Cerebellar nuclear complex (tissue), 1 donor: ENCODE data around the gene CLDND1.
A peak's percentile ranks its signal among the peaks of the same experiment; 100 is the strongest.
"Not testable (repeated sequence)": the region's sequence is repeated elsewhere in the genome, so short reads cannot be mapped to it uniquely, and the experiment has no call there.

Experiments used
- DNase-seq, 2 experiments: peaks; one replicate each; lab custom pipeline; 2025; lab: John Stamatoyannopoulos, UW

Gene CLDND1

DNA sequence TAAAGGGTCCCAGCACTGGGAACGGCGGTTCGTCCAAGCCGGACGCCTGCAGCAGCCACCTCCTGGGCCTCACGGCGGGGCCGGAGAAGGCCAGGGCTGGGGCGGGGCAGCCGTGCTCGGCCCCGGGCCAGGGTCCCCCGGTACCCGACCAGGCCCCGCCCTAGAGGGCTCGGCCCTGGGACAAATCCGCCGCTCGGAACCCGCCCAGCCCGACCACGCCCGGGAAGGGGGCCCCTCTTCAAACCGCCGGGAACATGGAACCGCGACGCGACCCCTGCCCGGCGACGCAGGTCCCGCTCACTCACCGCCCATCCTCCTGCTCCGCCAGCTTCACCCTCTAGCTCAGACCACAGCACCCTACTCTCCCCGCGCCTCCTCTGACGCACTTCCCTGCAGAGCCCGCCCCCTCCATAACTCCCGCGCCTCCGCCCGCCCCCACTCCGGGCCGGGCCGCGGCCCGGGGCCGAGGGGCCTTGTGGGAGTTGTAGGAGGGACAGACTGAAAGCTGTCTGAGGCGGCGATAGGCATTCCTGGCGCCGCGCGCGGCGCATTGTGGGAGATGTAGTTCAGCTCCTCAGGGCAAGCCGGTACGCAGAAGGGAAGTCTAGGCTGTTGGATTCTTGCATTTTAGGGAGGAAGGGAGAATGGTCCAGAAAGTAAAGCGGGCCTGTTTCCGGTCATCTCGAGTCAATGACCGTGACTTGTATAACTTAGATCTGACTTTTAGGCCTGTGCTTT is at the start of gene CLDND1:
TSS of gene CLDND1 (minus strand) at position 359 of the 738 bp plus-strand sequence. CDS start 1,478 bp downstream, outside the sequence.
- DNase-seq = peak; percentile 83 to 98

DNA sequence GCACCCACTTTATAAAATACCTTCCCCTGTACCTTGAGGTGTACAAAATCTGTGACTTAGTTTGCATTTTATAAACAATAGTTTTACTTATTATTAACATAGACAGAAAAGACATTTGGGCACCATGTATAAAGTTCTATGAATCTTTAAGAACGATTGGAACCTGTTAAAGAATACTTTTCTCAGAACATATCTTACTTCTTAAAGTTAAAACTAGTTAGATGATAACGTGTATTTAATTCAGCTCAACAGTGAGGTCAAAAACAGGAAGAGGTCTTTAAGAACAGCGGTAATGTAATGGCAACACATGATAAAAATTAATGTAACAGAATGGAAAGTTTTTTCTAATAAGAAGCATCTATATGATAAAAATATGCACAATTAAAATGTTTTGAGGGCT is 45.7 kb upstream of the CLDND1 start:
- no peak for DNase-seq

DNA sequence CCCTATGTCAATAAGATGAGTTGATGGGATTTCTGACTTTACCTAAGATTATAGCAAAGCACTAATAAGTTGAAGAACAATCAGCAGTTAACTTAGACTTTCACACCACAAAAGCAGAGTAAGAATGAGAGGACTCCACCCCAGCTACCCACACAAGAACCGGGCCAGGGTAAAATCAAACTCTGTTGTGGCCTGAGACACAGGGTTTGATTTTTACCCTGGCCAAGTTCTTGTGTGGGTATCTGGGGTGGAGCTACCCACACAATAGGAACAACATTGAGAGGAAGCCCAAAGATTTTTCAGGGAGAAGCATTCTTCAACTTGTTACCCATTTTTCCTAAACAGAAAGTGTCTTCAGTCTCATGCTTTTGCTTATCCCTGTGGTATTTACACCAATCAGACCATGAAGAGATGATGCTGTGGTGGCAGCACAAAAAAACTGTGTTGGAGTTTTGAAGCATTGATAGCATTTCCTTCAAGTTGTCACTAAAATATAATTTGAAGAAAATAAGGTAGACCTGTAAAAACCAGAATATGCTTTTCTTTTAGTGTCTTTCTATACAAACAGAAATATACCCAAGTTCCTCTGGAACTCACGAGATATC is 45.1 kb upstream of the CLDND1 start:
- DNase-seq = no peak

DNA sequence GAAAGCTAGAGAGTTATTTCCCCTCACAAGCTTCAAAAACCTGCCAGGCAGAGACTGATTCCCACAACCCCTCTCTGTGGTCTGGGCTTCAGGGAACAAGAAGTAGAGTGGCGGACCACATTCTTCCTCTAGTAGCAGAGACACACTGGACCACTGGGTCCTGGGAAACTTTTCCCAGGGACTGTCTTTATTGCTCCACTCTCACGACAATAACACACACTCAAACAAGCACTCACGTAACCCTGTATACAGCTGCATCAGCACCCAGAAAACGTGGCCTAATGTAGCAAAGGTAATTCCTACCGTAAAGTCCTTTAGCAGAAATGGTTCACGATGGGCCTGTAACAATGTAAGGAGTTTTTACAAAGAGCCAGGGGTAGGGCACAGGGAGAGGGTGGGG is 43.1 kb upstream of the CLDND1 start:
- no peak for DNase-seq

DNA sequence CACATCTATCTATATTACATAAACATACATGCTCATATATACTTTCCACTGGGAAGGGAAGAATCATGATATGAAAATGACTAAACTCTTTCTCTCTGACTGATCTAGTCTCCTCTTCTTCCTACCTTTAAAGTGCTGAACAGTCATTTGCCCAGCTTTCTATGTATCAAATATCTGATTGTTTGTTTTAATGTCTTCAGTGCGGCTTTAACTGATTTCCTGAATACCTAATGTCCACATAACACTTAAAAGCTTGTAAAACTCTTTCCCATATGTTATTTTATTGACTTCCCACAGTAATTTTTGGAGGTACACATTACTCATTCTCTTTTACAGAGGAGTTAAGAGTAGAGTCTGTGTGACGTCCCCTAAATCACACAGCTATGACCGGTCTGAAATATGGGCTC is 42.5 kb upstream of the CLDND1 start:
- no peak for DNase-seq

DNA sequence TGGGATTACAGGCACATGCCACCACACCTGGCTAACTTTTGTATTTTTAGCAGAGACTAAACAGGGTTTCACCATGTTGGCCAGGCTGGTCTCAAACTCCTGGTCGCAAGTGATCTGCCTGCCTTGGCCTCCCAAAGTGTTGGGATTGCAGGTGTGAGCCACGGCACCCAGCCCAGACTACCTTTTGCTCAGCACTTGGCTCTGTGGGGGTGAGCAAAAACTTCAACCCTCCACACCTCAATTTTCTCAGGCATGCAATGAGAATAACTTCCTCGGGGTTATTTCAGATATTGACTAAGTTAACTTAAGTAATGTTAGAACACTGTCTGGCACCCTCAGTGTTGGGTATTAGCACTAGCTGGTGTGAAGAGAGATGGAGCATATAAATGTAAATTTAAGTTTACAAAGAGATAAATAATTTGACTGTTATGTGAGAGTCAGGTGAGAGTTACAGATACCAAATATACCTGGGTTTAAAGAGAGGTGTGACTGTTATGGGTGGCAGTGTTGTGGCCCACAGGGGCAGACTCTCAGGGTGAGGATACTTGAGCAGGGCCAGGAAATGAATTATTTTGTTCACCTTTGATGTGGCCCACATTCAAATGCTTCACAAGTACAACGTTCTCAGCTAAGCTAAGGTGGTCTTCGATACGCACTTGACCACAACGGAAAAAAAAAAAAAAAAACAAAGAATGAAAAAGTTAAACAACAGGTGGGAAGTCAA is 41.7 kb upstream of the CLDND1 start:
- DNase-seq = no peak

DNA sequence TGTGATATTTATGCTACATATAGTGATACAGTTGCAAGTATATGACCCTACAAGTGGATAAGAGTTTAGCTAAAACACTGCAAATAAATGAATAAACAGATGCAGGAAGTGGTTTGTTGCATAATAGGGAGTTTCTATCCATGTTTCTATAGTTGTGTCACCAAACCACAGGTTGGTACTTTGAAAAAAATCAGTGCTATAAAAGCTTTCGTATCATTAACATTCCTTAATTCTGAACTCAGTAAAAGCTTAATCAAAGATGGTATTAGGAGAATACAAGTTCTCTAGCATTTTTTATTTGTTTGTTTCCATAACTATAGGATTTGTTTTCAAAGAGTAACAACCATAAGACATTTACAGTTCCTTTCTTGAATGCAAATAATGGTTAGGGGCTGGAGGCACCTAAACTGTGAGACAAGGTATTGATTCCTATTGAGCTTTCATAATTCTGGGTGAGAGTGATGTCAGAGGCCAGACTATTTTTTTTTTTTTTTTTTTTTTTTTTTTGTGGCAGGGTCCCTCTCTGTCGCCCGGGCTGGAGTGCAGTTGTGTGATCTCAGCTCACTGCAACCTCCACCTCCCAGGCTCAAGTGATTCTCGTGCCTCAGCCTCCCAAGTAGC is 41.1 kb upstream of the CLDND1 start:
- DNase-seq = no peak

DNA sequence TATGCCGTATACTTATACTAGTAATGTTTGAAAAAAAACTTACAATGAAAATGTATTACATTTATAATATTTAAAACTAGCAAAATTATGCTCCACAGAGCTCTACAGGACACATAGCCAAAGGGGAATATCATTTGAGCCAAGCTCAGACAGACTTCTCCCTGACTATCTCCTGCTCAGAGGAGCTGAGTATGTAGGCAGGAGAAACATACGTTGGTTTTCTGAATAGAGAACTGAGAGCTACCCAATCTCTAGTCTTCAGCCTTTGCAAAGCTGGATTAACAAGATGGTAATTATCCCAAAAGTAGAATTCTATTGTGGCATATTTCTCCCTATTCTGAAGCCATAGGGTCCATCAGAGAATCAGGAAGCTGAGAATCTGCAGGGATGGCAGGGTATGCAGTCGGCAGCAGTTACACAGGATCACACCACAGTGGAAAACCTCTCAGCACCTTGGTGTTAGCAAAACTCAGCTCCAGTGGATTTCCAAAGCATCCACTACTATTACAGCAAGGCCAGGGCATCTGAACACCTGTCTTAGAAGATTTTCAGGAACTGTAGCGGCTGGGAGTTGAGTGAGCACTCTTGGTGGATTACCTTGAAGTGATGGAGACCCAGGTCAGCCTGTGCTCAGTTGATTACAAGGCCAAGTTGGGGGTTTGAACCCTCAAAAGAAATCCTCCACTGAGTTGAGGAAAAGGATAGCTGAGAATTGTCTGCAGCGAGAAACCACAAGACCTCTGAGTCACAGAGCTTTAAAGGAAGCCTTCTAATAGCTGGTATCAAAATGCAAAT is 39.2 kb upstream of the CLDND1 start:
- DNase-seq = no peak

DNA sequence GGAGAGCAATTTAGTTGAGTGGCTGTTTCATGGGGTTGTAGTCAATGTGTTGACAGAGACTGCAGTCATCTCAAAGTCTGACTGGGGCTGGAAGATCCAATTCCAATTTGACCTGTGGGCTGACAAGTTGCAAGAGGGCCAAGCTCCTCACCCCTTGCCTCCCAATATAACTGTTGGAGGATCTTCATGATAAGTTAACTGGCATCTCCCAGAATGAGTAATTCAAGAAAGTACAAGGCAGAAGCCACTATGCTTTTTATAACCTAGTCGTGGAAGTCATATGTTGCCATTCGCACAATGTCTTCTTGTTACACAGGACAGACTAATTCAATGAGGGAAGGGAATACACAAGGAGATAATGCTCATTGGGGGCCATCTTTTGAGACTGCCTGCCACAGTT is 38.2 kb upstream of the CLDND1 start:
- no peak for DNase-seq

DNA sequence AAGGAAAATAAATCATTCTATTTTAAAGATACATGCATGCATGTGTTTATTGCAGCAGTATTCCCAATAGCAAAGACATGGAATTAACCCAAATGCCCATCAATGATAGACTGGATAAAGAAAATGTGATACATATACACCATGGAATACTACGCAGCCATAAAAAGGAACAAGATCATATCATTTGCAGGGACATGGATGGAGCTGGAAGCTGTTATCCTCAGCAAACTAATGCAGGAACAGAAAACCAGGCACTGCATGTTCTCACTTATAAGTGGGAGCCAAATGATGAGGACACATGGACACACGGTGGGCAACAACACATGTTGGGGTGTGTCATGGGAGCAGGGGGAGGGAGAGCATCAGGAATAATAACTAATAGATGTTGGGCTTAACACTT is 37.1 kb upstream of the CLDND1 start:
- DNase-seq = not testable (repeated sequence)

DNA sequence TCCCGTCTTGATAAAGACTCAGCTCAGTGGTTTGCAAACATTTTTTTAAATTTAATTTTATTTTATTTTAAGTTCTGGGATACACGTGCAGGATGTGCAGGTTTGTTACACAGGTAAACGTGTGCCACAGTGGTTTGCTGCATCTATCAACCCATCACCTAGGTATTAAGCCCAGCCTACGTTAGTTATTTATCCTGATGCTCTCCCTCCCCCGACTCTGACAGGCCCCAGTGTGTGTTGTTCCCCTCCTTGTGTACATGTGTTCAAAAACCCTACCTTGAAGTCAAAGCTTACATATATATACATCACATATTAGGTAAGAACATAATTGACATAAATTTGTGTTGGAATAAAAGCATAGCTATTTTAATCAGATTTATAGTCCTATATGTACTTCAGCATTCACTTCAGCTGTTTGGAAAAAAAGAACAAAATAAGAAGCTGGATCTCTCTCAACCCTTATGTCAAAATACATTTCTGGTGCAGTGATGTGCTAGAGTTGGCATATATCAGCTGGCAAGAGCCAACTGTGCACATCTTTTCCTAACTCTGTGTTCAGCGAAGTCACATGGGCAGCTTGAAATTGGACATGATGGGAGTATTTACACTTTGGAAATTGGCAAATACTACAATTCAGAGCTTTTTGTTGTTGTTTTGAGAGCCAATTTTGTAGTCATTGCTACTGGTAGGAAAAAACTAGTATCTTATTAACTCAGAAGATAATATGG is 35.6 kb upstream of the CLDND1 start:
- DNase-seq = no peak

DNA sequence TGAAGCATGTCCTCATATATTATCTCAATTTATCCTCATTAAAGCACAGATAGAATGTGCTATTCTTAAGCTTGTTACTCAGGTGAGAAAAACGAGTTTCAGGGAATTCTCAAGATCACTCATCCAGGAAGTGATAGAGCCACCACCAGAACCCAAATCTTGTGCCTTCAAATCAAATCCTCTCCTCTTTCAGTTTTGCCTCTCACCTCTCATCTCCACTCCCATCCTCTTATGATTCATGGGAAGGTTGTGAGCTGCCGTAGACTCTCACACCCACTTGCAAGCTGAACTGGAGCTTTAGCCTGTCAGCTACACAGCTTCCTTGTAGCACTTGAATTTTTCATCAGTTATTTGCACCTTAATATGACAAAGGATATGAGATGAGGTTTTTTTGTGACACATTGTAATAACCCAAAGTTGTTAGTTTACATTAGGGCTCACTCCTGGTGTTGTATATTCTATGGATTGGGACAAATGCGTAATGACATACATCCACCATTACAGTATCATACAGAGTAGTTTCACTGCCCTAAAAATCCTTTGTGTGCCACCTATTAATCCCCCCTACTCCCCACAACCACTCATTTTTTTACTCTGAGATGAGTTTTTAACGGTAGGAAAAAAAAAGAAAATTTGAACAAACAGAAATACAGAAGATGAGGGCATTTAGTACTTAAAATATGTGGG is 34.8 kb upstream of the CLDND1 start:
- DNase-seq = no peak

DNA sequence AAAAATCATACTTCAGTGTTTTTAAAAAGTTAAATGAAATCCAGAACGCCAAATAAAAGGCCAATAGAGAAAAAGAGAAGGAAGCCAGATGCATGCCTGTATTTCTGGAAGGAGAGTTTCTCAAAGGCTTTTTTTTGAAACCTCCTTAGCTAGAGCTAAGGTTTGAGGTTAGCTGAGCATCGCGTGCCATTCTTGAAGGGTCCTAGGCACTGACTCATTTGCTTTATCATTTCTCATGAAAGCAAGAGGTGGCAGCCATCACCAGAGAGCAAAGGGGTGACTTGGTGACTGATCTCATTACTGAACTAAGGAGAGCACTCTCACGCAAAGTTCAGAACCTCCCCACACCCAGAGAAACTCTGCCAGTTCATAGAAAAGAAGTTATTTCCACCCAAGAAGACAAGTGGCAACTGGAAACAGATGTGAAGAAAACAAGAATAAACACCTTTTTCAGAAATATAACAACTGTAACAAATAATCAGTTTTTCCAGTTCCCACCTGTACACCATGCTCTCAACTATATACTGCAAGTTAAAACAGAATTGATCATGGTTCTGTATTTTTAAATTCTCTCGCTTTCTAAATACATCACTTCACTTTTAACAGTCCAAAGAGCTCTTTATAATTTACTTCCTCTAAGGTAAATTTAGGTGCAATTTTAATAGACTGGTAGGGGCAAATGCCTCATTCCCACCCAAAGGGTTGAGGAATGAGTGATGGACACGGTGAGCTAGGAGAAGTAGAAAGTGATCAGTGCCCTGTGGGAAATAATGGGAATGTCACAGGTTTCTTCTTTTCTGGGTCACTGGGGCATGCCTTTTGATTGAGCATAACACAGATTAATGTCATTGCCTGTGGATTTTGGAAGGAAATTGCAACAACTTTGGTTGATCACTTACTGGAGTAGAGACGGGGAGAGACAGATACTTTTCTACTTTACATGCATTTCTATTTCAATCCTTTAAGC is 33.7 kb upstream of the CLDND1 start:
- DNase-seq = no peak

DNA sequence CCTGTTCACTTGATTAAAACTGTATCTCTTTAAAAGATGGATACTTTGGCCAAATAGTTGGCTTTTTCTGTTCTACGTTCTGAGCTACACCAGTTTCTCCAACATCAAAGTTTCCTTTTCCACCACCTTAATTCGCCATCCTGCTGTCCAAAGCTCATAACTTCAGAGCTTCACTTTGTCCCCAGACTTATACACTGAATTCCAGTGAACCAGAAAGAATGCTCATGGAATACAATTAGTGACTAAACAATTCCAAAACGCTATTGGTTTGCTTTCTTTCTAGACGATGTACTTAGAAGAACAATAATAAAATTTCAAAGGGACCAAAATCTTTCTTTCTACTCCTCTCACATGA is 32.3 kb upstream of the CLDND1 start:
- DNase-seq = no peak

DNA sequence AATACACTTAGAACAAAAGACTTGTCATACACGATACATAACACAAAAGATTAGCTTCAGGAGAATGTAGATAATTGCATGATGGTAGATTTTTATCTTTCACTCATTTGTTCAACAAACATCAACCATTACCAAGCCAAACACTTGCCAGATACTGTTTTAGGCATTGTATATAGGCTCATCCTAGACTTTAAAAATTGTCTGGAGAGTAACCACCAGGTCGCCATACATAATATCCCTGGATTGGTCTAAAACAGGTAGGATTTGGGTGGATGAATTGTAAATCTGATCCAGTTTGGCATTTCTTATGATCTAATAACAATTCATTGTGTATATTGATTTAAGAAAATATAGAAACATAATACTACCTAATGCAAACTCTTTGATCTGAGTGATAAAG is 31.9 kb upstream of the CLDND1 start:
- no peak for DNase-seq

DNA sequence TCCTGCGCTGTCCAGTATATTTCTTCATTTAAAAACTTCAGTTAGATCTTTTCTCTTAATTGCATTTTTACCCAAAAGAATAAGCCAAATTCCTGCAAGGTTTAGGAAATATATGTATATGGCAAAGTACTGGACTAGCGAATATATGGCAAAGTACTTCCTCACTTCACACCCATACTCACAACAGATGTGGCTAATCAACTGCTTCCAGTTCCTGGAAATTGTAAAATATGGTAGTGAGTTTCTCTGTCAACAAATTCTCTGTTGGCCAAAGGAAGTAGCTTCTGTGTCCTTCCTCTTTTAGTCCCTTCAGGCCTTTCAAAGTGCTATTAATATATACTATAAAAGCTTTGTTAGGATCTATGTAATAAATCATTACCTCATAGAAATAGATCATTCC is 31.1 kb upstream of the CLDND1 start:
- DNase-seq = no peak

DNA sequence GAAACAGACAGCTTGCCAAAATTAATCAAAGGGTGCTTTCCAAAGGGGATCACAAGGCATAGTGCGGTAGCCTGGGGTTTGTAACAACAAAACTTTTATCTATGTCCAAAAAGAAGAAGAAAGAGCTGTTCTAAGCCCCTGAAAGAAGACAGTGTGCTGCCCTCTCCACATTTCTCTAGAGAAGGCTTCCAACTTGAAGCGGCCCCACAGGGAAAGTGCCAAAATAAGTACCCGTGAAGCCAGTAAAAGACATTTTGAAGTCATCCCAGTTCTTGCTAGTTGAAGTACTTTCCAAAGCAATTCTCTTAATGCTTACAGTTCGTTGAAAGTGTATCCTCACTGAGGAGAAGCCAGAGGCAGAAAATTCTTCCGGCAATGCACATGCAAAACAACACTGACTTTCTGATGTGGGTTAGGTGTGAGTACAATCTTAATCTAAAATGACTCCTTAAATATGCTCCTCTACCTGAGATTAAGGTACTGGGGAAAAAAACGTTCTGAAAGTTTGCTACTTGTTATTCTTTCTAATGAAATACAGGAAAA is 30.4 kb upstream of the CLDND1 start:
- no peak for DNase-seq

DNA sequence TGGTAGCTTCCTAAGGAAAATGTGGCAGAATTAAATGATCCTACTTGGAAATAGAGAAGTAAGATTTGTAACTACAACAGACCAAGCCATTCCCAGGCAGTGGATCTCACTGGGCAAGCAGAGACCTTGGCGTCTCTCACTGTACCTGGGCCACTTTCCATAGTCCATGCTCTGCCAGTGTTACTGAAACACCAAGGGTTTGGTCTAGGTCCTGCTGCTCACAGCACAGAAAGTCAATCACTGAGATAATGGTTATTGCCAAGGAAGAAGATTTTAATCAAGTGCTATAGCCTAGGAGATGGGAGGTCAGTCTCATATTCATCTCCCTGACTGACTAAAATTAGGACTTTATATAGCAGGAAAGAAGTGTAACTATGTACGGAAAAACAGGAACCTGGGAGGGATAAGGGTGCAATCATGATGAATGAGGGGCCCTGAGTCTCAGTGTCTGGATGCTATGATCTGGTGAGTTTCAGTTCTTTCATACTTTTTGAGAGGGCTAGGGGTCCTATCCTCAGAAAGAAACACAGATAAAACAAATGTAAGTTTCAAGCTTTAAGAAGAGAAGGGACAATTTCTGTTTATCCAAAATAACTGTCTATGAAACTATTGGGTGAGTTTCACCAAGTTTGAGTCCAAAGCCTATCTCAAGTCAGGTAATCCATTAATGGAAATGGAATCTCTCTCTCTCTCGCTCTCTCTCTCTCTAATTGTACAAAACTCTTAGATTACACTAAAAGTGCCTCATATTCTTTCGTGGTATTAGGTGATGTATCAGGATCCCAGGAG is 29.7 kb upstream of the CLDND1 start:
- DNase-seq = no peak
